ENCODE results near the gene UBE2D2. TPM values are rescaled to one million over a fixed set of nuclear protein-coding genes. Genes with fewer than 3 reads are reported as not detected.

UBE2D2 gene
- total and polyA plus RNA-seq, 2 donors (not counting 1 experiment from before 2014, with no cell fraction given), result 64.3 to 168 TPM

- Mint-ChIP-seq H3K9me3 (ENCODE audit: insufficient read depth) (no peaks in the 10 kb centered on the region), H3K4me1 (peaks cover 76% of the 10 kb centered on the region), H3K27me3 (no peaks in the 10 kb centered on the region), H3K4me3 (peak overlapping the region; percentile 84), H3K27ac (peak overlapping the region; percentile 91)
- Histone ChIP-seq H3K27ac (ENCODE audit: low read length in 2 of 2) (peak overlapping the region; percentile 88 to 93), H4K20me1 (ENCODE audit: control insufficient read depth, insufficient read depth, low read length, poor library complexity, severe bottlenecking) (peaks cover 18% of the 10 kb centered on the region), H3K9me3 (ENCODE audit: control extremely low read depth in 1 of 3, control insufficient read depth in 2 of 3, insufficient read depth in 1 of 3, low read length in 2 of 3) (no peaks in the 10 kb centered on the region), H3K9ac (ENCODE audit: low read length) (peak overlapping the region; percentile 61), H3K4me3 (ENCODE audit: control extremely low read depth in 1 of 5, extremely low read depth in 1 of 5, insufficient read depth in 1 of 5, low read depth in 2 of 5, low read length in 4 of 5) (peak overlapping the region in 4 of 5 experiments; percentile 21 to 59 (median 38)), H3K36me3 (replicated peaks in 1 of 2; ENCODE audit: control extremely low read depth in 1 of 2, control insufficient read depth in 1 of 2, extremely low read depth in 1 of 2, insufficient read depth in 2 of 2, low read length in 1 of 2) (peaks cover 0 to 9% of the 10 kb centered on the region in 2 experiments), H3K4me1 (ENCODE audit: control insufficient read depth in 2 of 2, insufficient read depth in 2 of 2, low read length in 2 of 2) (peaks cover 65 to 81% of the 10 kb centered on the region in 2 donors), H3K4me2 (replicated peaks; ENCODE audit: low read depth, low read length, poor library complexity, severe bottlenecking) (peak overlapping the region; percentile 91), H3K79me2 (ENCODE audit: control insufficient read depth, insufficient read depth, low read length) (peaks cover 52% of the 10 kb centered on the region), H2AFZ (ENCODE audit: insufficient read depth, low read depth, low read length, poor library complexity, severe bottlenecking) (no peak overlapping the region), H3K27me3 (replicated peaks in 1 of 4; ENCODE audit: control extremely low read depth in 1 of 4, control insufficient read depth in 3 of 4, insufficient read depth in 4 of 4, low read length in 3 of 4) (no peaks in the 10 kb centered on the region)
- intact Hi-C loops (cut with micrococcal nuclease), result loop anchor here (1.0 to 10.0 kb wide), 6 partner anchors 17 to 231 kb away; partner anchors contain the start of gene SPATA24
- DNase-seq, result peak; percentile 81
- peak; percentile 67 for TF ChIP-seq CTCF (IDR thresholded peaks at IDR 0.05)
- TF ChIP-seq EZH2 (IDR thresholded peaks at IDR 0.05; ENCODE audit: borderline replicate concordance, insufficient read depth, low read depth, low read length, poor library complexity, severe bottlenecking), result no peak
- CTCF ChIA-PET, result interaction anchor here (0.6 to 14.0 kb wide), 34 partner anchors 9 to 333 kb away, joined by 3 to 502 read pairs (median 6); partner anchors contain the start of genes CXXC5, MZB1 and UBE2D2
- POLR2A ChIA-PET, result interaction anchor here (0.6 to 9.1 kb wide), 21 partner anchors 14 to 341 kb away, joined by 3 to 511 read pairs (median 6); partner anchors contain the start of genes CXXC5, MATR3, MZB1 and SPATA24
- ATAC-seq (ENCODE audit: low read depth), result peak; percentile 24
Measured at GRCh38 chr5:139635606-139636206, 74.6 kb downstream of the UBE2D2 start.

Measured in B cell (primary cell).